ENCODE results near the gene SLC25A1.

The SLC25A1 gene

GRCh38 chr22:19213442-19214077 is 35.0 kb upstream of the SLC25A1 start:
- TF ChIP-seq ISL1 (CRISPR knock-in tag; IDR thresholded peaks at IDR 0.05), result no peak
- no peak for TF ChIP-seq ZNF70 (CRISPR knock-in tag; IDR thresholded peaks at IDR 0.05)
- no peak for TF ChIP-seq ZNF565 (CRISPR knock-in tag; conservative IDR thresholded peaks at IDR 0.05; ENCODE audit: low read depth)
- TF ChIP-seq ESRRG (CRISPR knock-in tag; IDR thresholded peaks at IDR 0.05), result no peak
- ATAC-seq, result no peak

- no peak for ATAC-seq
- no peak for TF ChIP-seq TCF4 (CRISPR knock-in tag; IDR thresholded peaks at IDR 0.05; ENCODE audit: borderline replicate concordance)
- 0 out of 2 replicates have a peak, but pooled peaks have one; percentile 6 for TF ChIP-seq PPARA (CRISPR knock-in tag; IDR thresholded peaks at IDR 0.05; ENCODE audit: borderline replicate concordance)
Observed at GRCh38 chr22:19213001-19213400, 34.5 kb upstream of the SLC25A1 start.

GRCh38 chr22:19212302-19212870 is 33.9 kb upstream of the SLC25A1 start:
- TF ChIP-seq GLIS3 (CRISPR knock-in tag; IDR thresholded peaks at IDR 0.05), result no peak
- no peak for TF ChIP-seq CREB5 (CRISPR knock-in tag; IDR thresholded peaks at IDR 0.05; ENCODE audit: low read depth)
- TF ChIP-seq ISL1 (CRISPR knock-in tag; IDR thresholded peaks at IDR 0.05), result no peak
- no peak for TF ChIP-seq PATZ1 (CRISPR knock-in tag; IDR thresholded peaks at IDR 0.05; ENCODE audit: borderline replicate concordance)
- TF ChIP-seq ZNF8 (CRISPR knock-in tag; IDR thresholded peaks at IDR 0.05), result no peak
- TF ChIP-seq TCF4 (CRISPR knock-in tag; IDR thresholded peaks at IDR 0.05; ENCODE audit: borderline replicate concordance), result no peak
- TF ChIP-seq CSDC2 (CRISPR knock-in tag; IDR thresholded peaks at IDR 0.05), result no peak
- TF ChIP-seq ARNTL (CRISPR knock-in tag; IDR thresholded peaks at IDR 0.05; ENCODE audit: borderline replicate concordance, low read depth), result no peak
- no peak for TF ChIP-seq SNAI2 (CRISPR knock-in tag; IDR thresholded peaks at IDR 0.05)
- no peak for TF ChIP-seq RARB (CRISPR knock-in tag; IDR thresholded peaks at IDR 0.05)
- TF ChIP-seq ZNF70 (CRISPR knock-in tag; IDR thresholded peaks at IDR 0.05), result no peak
- TF ChIP-seq TOX (CRISPR knock-in tag; IDR thresholded peaks at IDR 0.05; ENCODE audit: borderline replicate concordance), result no peak
- no peak for TF ChIP-seq PPARA (CRISPR knock-in tag; IDR thresholded peaks at IDR 0.05; ENCODE audit: borderline replicate concordance)
- TF ChIP-seq POU6F1 (CRISPR knock-in tag; IDR thresholded peaks at IDR 0.05; ENCODE audit: borderline replicate concordance, low read depth), result no peak
- TF ChIP-seq ZNF565 (CRISPR knock-in tag; conservative IDR thresholded peaks at IDR 0.05; ENCODE audit: low read depth), result no peak
- no peak for ATAC-seq

- TF ChIP-seq PPARA (CRISPR knock-in tag; IDR thresholded peaks at IDR 0.05; ENCODE audit: borderline replicate concordance) (no peak), ZFP3 (CRISPR knock-in tag; IDR thresholded peaks at IDR 0.05) (no peak), CSDC2 (CRISPR knock-in tag; IDR thresholded peaks at IDR 0.05) (no peak), TOX (CRISPR knock-in tag; IDR thresholded peaks at IDR 0.05; ENCODE audit: borderline replicate concordance) (no peak), PATZ1 (CRISPR knock-in tag; IDR thresholded peaks at IDR 0.05; ENCODE audit: borderline replicate concordance) (no peak), BACH2 (CRISPR knock-in tag; IDR thresholded peaks at IDR 0.05; ENCODE audit: borderline replicate concordance) (no peak), ZNF565 (CRISPR knock-in tag; conservative IDR thresholded peaks at IDR 0.05; ENCODE audit: low read depth) (no peak), CSRNP3 (CRISPR knock-in tag; IDR thresholded peaks at IDR 0.05) (no peak), GLIS3 (CRISPR knock-in tag; IDR thresholded peaks at IDR 0.05) (no peak), ISL1 (CRISPR knock-in tag; IDR thresholded peaks at IDR 0.05) (no peak), ZC3H10 (CRISPR knock-in tag; IDR thresholded peaks at IDR 0.05) (no peak), TCF4 (CRISPR knock-in tag; IDR thresholded peaks at IDR 0.05; ENCODE audit: borderline replicate concordance) (no peak), ARNTL (CRISPR knock-in tag; IDR thresholded peaks at IDR 0.05; ENCODE audit: borderline replicate concordance, low read depth) (no peak), RARB (CRISPR knock-in tag; IDR thresholded peaks at IDR 0.05) (no peak)
- no peak for ATAC-seq
Observed at GRCh38 chr22:19210188-19210587, 31.7 kb upstream of the SLC25A1 start.
